ENCODE results near the gene PLA2R1. TPM values are rescaled to one million over a fixed set of nuclear protein-coding genes. Genes with fewer than 3 reads are reported as not detected.

Gene PLA2R1
- total RNA-seq, 1 experiment from 2014 or later = 0.37 TPM

DNA sequence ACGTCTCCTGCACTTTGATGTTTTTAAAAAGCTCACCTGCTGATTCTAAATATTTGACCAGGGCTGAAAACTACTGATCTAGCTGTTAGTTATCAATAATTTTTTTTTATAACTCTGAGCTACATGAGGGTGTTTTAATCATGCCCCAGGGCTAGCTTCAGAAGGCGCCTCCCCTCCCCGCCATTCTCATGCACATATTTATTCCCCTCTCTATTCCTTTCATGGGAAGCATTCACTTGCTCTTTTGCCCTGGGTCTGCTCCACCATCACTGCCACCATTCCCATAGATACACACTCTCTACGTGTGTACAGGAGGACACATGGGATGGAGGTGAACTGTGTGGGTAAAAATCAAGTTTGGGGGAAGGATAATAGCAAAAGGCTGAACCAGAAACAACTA is 101.0 kb downstream of the PLA2R1 start:
- in situ Hi-C loops (cut with HindIII; ENCODE audit: low pct_unique_long_range_greater_than_20kb, low sequenced_read_pairs) = no loop called here
- DNase-seq (ENCODE audit: low read depth) = no peak

DNA sequence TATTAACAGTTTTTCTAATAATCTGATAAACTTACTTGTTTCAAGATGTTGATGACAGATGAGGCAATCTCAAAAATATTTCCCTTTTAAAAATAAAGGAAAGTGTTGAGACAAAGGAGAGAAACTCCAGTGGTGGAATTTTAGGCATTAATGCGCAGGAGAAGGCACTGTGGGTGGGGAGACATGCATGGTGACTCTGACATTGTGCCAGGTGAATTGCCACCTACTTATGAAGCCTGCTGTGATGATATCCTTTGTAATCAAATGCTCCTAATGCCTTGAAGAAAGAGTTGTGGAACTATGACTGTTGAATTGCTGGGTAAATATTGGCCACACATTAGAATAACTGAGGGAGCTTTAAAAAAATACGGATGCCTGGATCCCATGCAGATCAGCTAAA is 101.4 kb downstream of the PLA2R1 start:
- in situ Hi-C loops (cut with HindIII; ENCODE audit: low pct_unique_long_range_greater_than_20kb, low sequenced_read_pairs) = no loop called here
- no peak for DNase-seq (ENCODE audit: low read depth)

DNA sequence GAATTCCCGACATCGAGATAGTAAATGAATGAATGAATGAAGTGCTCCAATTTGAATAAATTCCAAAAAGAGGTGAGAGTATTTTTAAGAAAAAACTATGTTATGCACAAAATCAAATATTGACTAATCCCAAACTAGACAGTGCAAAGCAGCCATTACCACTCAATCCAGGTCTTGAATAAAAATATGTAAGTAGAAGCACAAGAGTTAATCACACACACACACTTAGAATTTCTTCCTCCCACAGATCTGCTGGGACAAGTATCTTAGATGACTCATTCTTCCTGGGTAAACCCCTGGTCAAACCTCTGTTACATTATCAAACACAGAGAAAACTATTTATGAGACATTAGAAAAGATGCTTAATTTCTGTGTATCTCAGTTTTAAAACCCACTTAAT is 102.0 kb downstream of the PLA2R1 start:
- peak; percentile 39 for DNase-seq (ENCODE audit: low read depth)

DNA sequence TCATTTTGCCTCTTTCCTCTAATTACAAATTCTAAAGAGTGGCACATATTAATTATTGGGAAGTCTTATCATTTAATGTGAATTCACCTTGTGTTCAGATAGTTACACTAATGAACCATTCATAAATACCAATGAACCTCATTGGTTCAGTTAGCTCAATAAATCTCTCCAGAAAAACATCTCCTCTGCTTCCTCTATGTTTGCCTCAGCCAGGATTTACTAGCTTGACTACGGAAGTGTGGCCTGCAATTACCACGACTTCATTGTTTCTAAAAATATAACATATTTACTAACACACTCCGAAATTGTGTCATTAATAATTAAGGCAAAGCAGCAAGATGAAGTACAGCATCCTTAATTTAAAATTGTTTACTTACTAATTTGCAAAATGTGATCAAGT is 103.3 kb downstream of the PLA2R1 start:
- in situ Hi-C loops (cut with HindIII; ENCODE audit: low pct_unique_long_range_greater_than_20kb, low sequenced_read_pairs) = no loop called here
- DNase-seq (ENCODE audit: low read depth) = no peak

More for the DNA sequence above, 102.0 kb downstream of the PLA2R1 start:
- in situ Hi-C loops (cut with HindIII; ENCODE audit: low pct_unique_long_range_greater_than_20kb, low sequenced_read_pairs) = no loop called here

DNA sequence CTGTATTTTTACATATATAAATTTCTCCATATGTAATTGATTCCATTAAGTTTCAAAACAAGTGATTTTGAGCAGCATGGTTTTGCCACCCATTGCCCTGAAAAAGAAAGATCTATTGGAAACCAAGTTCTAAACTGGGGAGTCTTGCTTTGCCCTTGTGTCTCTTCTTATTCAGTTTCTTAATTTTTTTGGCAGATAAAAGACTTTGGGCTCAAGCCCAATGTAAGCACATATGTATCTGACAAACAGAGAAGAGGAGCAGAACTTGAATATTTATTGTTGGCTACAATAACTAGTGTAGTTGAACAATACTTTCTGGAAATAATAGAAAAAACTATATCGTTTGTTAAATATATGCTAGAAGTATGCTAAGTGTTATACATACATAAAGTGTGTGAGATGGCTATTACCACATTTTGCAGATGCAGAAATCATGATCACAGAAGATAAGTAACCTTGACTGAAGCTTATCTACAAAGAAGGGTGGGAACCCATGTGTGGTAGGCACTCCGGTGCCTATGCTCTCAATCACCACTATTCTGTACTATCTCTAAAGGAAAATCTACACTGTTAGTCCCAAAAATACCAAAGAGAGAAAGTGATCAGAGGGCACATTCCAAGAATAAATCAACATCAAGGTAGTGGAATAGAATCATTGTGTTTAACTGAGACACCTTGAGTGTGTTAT is 109.1 kb downstream of the PLA2R1 start:
- in situ Hi-C loops (cut with HindIII; ENCODE audit: low pct_unique_long_range_greater_than_20kb, low sequenced_read_pairs) = no loop called here
- DNase-seq (ENCODE audit: low read depth) = no peak

DNA sequence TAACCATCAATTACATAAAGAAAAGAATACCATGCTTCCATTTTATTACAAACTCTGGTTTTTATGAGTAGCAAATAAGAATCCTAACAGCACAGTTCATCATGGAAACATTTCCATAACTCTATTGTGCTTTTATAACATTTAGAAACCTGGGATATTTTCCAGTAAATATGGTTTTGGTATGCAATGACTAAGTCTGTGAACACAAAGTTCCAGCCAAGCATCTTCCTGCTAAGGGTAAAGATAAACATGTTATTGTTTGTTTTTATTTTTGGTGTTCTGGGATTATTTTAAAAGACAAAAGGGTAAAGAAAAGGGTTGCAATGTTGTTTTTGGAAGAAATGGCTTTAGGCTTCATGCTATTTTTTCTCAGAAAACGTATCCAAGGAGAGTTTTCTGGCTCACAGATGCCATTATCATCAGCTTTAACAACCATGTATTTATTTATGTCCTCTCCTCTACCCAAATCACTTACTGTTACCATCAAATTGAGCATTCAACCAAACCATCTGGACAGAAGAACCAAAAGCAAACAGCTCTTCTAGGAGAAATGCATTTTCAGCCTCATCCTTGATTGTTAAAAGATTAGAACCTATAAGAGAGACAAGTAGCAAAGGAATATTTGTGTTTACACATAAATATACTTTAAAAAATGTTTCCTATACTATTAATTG is 116.0 kb downstream of the PLA2R1 start:
- DNase-seq (ENCODE audit: low read depth) = no peak
- in situ Hi-C loops (cut with HindIII; ENCODE audit: low pct_unique_long_range_greater_than_20kb, low sequenced_read_pairs) = no loop called here

DNA sequence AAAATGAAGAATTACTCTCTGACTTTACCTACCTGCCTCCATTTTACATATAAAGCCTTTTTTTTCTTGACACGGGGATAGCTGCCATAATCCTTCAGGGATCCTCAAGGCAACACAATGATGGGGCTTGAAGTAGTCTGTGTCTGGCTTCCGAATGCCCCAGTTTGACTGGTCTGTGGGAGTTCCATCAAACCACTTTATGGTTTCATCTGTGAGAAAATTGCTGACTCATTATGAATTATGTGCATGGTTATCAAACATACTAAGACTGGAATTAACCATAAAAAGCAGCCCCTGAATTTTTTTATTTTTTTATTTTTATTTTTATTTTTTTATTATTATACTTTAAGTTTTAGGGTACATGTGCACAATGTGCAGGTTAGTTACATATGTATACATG is 117.5 kb downstream of the PLA2R1 start:
- DNase-seq (ENCODE audit: low read depth) = no peak
- in situ Hi-C loops (cut with HindIII; ENCODE audit: low pct_unique_long_range_greater_than_20kb, low sequenced_read_pairs) = no loop called here

DNA sequence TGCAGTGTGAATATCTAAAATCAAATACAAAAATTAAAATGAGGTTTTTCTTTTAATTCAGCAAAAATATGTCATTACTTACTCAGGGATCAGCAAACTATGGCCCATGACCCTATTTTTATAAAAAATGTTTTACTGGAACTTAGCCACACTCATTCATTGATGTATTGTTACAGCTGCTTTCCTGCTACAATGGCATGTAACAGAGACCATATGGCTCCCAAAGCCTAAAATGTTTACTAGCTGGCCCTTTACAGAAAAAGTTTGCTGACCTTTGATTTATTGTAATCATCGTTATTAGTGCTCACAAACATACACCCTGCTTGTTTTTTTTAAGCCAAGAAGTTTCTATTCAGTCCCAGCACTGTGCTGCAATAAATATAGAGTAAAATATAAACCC is 120.3 kb downstream of the PLA2R1 start:
- in situ Hi-C loops (cut with HindIII; ENCODE audit: low pct_unique_long_range_greater_than_20kb, low sequenced_read_pairs) = no loop called here
- DNase-seq (ENCODE audit: low read depth) = no peak

DNA sequence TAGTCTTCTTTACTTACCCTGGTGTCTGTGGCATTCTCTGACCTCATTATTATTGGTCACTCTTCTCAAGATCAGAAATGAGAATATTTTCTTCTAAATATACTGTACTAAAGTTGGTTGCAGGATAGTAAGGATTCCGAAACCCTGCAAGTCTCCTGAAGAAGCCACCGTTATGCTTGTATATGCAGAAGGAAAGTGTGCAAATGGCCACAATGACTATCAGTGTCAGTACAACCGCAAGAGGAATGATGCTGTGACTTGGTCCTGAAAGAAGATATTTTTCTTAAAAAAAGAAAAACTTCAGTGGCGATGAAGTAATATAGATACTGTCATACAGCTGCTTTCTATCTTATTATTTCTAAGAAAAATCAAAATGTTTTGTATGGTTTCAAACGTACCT is 120.7 kb downstream of the PLA2R1 start:
- no peak for DNase-seq (ENCODE audit: low read depth)

DNA sequence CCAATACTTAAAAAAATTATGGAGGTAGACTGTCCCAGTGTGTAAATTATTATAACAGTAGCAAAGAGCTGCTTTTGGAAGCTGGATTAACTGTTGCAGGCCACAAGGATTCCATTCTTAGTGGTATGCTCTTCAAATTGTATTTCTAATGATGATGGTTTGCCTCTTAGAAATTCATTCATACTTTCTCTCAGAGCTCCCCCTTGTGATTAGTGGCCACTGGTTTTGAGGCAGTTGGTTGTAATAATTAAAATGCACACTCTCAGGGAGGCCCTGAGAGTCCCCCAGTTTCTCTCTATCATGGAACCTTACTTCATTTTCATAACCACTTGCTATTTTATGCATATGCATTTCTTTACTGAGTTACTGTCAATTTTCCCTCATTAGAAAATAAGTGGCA is 122.5 kb downstream of the PLA2R1 start:
- peak; percentile 2 for DNase-seq (ENCODE audit: low read depth)
- in situ Hi-C loops (cut with HindIII; ENCODE audit: low pct_unique_long_range_greater_than_20kb, low sequenced_read_pairs) = no loop called here

More for the DNA sequence above, 120.7 kb downstream of the PLA2R1 start:
- in situ Hi-C loops (cut with HindIII; ENCODE audit: low pct_unique_long_range_greater_than_20kb, low sequenced_read_pairs) = no loop called here

DNA sequence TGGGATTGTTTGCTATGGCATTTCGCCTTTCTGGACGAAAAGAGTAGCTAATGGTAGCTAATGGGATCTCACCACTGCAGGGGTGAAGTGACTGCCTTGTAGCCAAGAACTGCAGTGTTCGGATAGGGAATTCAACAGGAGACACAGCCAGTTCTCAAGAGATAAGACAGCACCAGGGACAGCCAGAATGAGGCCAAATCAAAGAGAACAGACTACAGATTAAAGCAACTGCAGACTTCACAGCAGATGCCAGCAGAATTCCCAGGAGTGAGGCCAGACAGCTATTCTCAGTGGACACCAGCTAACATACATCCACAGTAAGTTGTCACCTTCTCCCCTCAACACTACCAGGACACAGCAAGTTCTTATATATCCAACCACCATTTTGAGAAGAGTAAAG is 124.0 kb downstream of the PLA2R1 start:
- no peak for DNase-seq (ENCODE audit: low read depth)
- in situ Hi-C loops (cut with HindIII; ENCODE audit: low pct_unique_long_range_greater_than_20kb, low sequenced_read_pairs) = no loop called here

DNA sequence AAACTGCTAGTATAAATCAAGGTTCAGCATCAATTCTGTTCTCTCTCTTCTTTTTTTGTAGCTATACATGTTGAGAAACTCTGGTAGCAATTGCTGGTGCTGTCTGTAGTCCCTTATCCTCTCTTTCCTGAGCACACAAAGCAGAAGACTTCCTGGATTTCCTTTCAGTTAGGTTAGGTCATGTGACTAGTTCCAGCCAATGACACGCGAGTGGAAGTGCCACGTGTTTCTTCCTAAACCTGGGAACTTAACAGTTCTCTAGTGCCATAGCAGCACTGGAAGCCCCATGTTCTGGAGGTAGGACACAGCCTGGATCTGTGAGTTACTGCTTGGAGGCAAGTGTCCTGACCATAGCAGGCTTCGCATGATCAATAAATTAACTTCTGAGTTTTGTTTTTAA is 125.9 kb downstream of the PLA2R1 start:
- in situ Hi-C loops (cut with HindIII; ENCODE audit: low pct_unique_long_range_greater_than_20kb, low sequenced_read_pairs) = no loop called here
- DNase-seq (ENCODE audit: low read depth) = peak; percentile 7

DNA sequence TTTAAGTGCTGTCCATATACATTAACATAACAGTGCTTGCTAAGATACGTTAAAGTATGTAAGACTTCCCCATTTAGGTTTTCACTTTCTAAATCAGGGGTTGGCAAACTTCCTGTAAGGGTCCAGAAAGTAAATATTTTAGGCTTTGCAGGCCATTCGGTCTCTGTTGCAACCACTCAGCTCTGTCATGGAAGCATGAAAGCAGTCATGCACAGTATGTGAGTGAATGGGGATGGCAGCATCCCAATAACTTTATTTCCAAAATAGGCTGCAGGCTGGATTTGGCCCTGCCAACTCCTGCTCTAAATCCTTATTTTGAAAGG is 128.7 kb downstream of the PLA2R1 start:
- DNase-seq (ENCODE audit: low read depth) = no peak
- in situ Hi-C loops (cut with HindIII; ENCODE audit: low pct_unique_long_range_greater_than_20kb, low sequenced_read_pairs) = no loop called here

DNA sequence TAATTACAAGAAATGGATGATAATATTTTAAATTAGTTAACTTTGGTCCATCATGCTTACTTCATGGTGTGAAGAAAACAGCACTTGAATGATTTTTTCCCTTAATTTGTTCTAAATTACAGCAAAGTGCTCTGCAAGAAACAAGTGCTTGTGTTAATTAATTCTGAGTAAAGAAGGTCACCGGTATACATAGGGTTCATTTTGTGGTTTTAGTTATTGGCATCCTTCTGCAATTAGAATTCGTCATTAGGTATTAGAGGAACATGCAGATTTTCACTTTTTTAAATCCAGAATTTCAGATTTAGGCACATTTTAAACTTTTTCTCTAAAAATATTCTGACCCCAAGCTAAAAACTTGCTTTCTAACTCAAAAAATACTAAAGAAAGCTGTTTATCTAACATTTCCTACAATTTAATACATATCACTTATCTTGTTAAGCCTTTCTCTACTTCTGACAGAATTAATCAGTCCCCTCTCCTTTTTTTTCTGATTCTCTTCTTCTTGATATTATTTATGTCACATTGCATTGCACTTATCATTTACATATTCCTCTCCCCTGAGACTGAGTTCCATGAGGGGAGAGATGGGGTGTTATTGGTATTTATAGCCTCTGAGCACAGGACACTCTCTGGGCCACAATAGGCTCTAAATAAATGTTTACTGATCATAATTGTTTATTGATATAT is 129.2 kb downstream of the PLA2R1 start:
- in situ Hi-C loops (cut with HindIII; ENCODE audit: low pct_unique_long_range_greater_than_20kb, low sequenced_read_pairs) = no loop called here
- DNase-seq (ENCODE audit: low read depth) = no peak

DNA sequence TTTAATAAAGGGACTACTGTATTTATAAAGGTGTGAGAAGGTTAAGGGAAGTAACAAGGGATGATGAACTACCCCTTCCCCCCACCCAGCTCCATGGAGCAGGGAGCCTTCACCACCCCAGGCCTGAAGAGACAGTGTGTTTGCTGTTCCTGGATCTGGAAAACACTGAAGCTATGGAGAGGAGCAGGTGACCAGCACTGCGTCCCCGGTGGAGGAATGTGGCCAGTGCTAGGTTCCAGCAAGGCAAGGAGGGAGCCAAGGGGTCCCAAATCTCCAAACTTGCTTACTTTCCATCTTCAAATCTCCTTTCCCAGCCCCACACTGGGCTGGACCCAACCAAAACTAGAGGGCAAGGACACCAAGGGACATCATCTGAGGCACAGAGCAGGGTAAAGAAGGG is 135.7 kb downstream of the PLA2R1 start:
- in situ Hi-C loops (cut with HindIII; ENCODE audit: low pct_unique_long_range_greater_than_20kb, low sequenced_read_pairs) = no loop called here
- no peak for DNase-seq (ENCODE audit: low read depth)

DNA sequence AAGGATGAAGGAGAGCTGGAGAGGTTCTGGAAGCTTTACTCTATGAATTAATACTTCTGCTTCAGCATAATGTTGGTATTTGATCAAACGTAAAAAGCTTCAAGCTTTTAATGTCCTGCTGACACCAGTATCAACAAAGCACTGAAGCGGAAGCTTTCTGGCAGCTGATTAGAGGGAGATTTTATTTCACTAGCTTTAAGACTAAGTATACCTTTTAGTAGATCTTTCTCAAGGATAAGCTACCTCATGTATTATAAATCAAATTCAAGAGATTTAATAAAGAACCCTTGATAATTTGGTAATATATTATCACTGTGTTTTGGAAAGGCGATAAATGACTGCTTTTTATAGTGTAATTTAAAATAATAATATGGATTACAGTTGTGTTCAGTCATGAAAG is 136.4 kb downstream of the PLA2R1 start:
- in situ Hi-C loops (cut with HindIII; ENCODE audit: low pct_unique_long_range_greater_than_20kb, low sequenced_read_pairs) = no loop called here
- DNase-seq (ENCODE audit: low read depth) = no peak

DNA sequence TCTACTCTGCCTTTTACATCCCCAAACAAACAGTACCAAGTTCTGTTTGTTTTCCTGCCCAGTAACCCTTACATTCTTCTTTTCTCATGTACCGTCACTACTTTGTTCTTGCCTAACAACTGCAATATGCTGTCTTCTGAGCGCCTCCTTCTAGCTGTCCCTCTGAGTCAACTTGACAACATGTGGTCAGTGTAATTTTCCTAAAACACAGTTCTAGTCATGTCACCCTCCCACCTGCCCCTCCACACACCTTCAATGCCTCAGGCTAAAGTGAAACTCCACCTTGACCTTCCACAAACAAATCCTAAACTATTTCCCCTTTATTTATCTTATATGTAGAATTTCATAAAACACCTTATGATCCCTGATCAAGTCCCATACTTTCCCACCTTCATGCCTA is 139.9 kb downstream of the PLA2R1 start:
- DNase-seq (ENCODE audit: low read depth) = no peak
- in situ Hi-C loops (cut with HindIII; ENCODE audit: low pct_unique_long_range_greater_than_20kb, low sequenced_read_pairs) = no loop called here

DNA sequence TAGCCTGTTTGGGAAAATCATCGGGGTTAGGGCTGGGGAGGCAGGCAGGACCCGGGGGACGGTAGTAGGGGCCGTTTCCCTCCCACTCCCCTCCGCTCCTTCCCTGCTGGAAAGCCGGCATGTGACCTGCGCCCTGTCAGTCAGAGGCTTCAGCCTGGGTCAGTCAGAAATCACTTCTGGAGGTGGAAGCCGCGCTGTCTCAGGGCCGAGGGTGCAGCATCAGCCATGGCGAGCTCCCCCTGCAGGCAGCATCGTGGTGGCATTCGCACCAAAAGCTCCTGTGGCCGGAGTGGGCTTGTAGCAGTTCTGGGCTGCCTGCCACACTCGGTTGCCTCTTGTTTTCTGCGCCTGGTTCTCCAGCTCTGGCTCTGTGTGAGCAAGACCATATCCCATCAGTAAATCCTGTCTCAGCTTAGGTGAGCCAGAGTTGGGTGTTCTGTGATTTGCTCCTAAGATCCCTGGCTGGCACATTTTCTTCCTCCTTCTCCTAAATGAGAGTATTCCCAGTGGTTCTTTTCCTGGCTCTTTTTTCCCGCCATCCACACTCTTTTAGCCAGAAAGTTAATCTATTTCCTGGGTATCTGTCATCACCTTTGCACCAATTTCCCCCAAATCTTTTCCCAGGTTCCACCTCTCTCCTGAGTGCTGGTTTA is 140.5 kb downstream of the PLA2R1 start:
- DNase-seq (ENCODE audit: low read depth) = no peak
- in situ Hi-C loops (cut with HindIII; ENCODE audit: low pct_unique_long_range_greater_than_20kb, low sequenced_read_pairs) = no loop called here

DNA sequence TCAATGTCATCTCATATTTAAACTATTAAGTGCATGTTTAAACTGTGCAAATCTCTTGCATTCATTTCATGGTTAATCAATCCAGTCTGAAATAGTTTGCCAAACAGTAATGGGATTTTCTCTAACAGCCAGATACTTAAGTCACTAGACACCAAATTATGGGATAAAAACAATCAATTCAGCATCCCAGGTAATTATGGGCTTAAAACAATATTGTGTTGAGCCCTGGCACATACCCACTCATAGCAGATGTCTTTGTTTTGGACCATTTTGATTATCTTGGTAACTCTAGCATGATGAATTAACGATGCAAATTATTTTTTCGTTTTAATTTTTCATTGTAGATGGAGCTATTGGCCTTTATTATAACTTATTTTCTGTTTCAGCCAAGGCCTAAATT is 145.9 kb downstream of the PLA2R1 start:
- in situ Hi-C loops (cut with HindIII; ENCODE audit: low pct_unique_long_range_greater_than_20kb, low sequenced_read_pairs) = no loop called here
- DNase-seq (ENCODE audit: low read depth) = no peak

All from Caki2 (cell line).